ENCODE results near the gene SEPTIN10. TPM values are rescaled to one million over a fixed set of nuclear protein-coding genes. Genes with fewer than 3 reads are reported as not detected.

The SEPTIN10 gene
- total and polyA plus RNA-seq, 2 experiments from 2014 or later: 52.3 to 85.1 TPM

DNA sequence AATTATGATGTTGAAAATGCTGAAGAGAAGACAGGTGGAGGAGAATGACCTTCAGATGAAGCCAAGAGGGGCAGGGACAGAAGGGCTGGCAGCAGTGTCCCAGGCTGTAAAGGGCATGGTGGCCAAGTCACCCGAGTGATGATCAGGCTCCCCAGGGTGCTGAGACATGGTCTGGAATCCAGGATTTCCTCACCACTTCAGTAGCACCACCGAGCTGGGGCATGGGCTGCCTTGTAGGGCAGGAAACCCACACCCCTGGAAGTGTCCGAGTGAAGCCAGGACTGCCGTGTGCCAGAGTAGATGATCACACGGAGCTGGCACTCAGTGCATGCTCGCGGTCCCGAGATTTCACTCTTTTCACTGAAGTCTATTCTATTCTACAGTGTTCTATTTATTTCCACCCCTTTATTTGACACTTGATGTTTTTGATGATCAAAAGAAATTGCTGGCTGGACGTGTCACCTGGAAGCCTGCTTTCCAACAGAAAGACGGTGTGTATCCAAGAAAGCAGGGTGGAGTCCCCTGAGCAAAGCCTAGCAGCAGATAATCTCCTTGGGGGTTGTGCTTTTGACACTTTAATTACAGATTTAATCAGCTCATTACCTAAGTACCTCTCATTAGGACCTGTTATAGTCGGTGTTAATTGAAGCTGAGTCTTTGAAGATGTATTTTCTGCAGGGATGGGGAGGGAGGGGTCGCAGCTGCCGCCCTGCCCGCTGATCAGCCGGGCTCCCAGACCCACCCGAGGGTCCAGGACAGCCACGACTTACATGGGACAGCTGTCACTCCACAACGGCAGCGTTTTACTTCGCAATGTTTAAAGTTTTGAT, 92.3 kb downstream of the SEPTIN10 start:
- no peak overlapping the region for H3K27ac ChIP-seq (ENCODE audit: low read depth)
- no peaks in the 10 kb centered on the region for H3K27me3 ChIP-seq (ENCODE audit: insufficient read depth)
- Mint-ChIP-seq H3K27me3 (ENCODE audit: insufficient read depth, low read depth, poor library complexity) (peaks cover 4% of the 10 kb centered on the region), H3K27ac (no peak overlapping the region), H3K4me3 (no peak overlapping the region), H3K36me3 (ENCODE audit: low read depth) (no peaks in the 10 kb centered on the region), H3K4me1 (peaks cover 4% of the 10 kb centered on the region; the same call in 1 of the 3 replicates), H3K9me3 (no peaks in the 10 kb centered on the region)
- no peaks in the 10 kb centered on the region for H3K36me3 ChIP-seq (ENCODE audit: insufficient read depth)
- TF ChIP-seq STAT1 (IDR thresholded peaks at IDR 0.05; ENCODE audit: unreplicated experiment): no peak
- no peak for TF ChIP-seq NANOG (IDR thresholded peaks at IDR 0.05; ENCODE audit: borderline replicate concordance)
- no peak for DNase-seq (ENCODE audit: low spot score)
- H3K4me1 ChIP-seq (ENCODE audit: insufficient read depth): no peaks in the 10 kb centered on the region
- H3F3A ChIP-seq (replicated peaks; ENCODE audit: low read depth): no peaks in the 10 kb centered on the region
- no peaks in the 10 kb centered on the region for H3K9me2 ChIP-seq (ENCODE audit: insufficient read depth)
- H3K4me2 ChIP-seq: no peak overlapping the region
- no peak overlapping the region for H2AFZ ChIP-seq
- no peak overlapping the region for H3K4me3 ChIP-seq
- no peaks in the 10 kb centered on the region for H4K20me1 ChIP-seq (replicated peaks; ENCODE audit: insufficient read depth)
- H3K79me2 ChIP-seq (replicated peaks; ENCODE audit: insufficient read depth): no peaks in the 10 kb centered on the region
- no peak for ATAC-seq

- DNase-seq (ENCODE audit: low spot score) (no peak), ATAC-seq (no peak)
- H2AFZ ChIP-seq: no peak overlapping the region
- H3K79me2 ChIP-seq (replicated peaks; ENCODE audit: insufficient read depth): no peaks in the 10 kb centered on the region
- no peaks in the 10 kb centered on the region for H3K36me3 ChIP-seq (ENCODE audit: insufficient read depth)
- H3K27ac ChIP-seq (ENCODE audit: low read depth): no peak overlapping the region
- H3K27me3 ChIP-seq (ENCODE audit: insufficient read depth): no peaks in the 10 kb centered on the region
- Mint-ChIP-seq H3K4me1 (peaks cover 4% of the 10 kb centered on the region; the same call in 1 of the 3 replicates), H3K27me3 (ENCODE audit: insufficient read depth, low read depth, poor library complexity) (peaks cover 9% of the 10 kb centered on the region), H3K9me3 (no peaks in the 10 kb centered on the region), H3K27ac (no peak overlapping the region), H3K36me3 (ENCODE audit: low read depth) (no peaks in the 10 kb centered on the region), H3K4me3 (no peak overlapping the region)
- H3K9me2 ChIP-seq (ENCODE audit: insufficient read depth): no peaks in the 10 kb centered on the region
- H3K4me1 ChIP-seq (ENCODE audit: insufficient read depth): no peaks in the 10 kb centered on the region
- H3K4me3 ChIP-seq: no peak overlapping the region
- no peaks in the 10 kb centered on the region for H4K20me1 ChIP-seq (replicated peaks; ENCODE audit: insufficient read depth)
- H3F3A ChIP-seq (replicated peaks; ENCODE audit: low read depth): no peaks in the 10 kb centered on the region
- H3K4me2 ChIP-seq: no peak overlapping the region
- TF ChIP-seq STAT1 (IDR thresholded peaks at IDR 0.05; ENCODE audit: unreplicated experiment) (no peak), EZH2phosphoT487 (IDR thresholded peaks at IDR 0.05; ENCODE audit: unreplicated experiment) (no peak), ZNF462 (CRISPR knock-in tag; IDR thresholded peaks at IDR 0.05) (no peak), EZH2 (IDR thresholded peaks at IDR 0.05; ENCODE audit: low read depth, unreplicated experiment) (no peak), POLR2AphosphoS5 (IDR thresholded peaks at IDR 0.05; ENCODE audit: low read depth) (no peak), ZNF331 (CRISPR knock-in tag; IDR thresholded peaks at IDR 0.05; ENCODE audit: low read depth) (no peak), NANOG (IDR thresholded peaks at IDR 0.05; ENCODE audit: borderline replicate concordance) (no peak)
- TF ChIP-seq, protein P1, sequence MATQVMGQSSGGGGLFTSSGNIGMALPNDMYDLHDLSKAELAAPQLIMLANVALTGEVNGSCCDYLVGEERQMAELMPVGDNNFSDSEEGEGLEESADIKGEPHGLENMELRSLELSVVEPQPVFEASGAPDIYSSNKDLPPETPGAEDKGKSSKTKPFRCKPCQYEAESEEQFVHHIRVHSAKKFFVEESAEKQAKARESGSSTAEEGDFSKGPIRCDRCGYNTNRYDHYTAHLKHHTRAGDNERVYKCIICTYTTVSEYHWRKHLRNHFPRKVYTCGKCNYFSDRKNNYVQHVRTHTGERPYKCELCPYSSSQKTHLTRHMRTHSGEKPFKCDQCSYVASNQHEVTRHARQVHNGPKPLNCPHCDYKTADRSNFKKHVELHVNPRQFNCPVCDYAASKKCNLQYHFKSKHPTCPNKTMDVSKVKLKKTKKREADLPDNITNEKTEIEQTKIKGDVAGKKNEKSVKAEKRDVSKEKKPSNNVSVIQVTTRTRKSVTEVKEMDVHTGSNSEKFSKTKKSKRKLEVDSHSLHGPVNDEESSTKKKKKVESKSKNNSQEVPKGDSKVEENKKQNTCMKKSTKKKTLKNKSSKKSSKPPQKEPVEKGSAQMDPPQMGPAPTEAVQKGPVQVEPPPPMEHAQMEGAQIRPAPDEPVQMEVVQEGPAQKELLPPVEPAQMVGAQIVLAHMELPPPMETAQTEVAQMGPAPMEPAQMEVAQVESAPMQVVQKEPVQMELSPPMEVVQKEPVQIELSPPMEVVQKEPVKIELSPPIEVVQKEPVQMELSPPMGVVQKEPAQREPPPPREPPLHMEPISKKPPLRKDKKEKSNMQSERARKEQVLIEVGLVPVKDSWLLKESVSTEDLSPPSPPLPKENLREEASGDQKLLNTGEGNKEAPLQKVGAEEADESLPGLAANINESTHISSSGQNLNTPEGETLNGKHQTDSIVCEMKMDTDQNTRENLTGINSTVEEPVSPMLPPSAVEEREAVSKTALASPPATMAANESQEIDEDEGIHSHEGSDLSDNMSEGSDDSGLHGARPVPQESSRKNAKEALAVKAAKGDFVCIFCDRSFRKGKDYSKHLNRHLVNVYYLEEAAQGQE (IDR thresholded peaks at IDR 0.05; ENCODE audit: unreplicated experiment): no peak
- TF ChIP-seq, protein P2, sequence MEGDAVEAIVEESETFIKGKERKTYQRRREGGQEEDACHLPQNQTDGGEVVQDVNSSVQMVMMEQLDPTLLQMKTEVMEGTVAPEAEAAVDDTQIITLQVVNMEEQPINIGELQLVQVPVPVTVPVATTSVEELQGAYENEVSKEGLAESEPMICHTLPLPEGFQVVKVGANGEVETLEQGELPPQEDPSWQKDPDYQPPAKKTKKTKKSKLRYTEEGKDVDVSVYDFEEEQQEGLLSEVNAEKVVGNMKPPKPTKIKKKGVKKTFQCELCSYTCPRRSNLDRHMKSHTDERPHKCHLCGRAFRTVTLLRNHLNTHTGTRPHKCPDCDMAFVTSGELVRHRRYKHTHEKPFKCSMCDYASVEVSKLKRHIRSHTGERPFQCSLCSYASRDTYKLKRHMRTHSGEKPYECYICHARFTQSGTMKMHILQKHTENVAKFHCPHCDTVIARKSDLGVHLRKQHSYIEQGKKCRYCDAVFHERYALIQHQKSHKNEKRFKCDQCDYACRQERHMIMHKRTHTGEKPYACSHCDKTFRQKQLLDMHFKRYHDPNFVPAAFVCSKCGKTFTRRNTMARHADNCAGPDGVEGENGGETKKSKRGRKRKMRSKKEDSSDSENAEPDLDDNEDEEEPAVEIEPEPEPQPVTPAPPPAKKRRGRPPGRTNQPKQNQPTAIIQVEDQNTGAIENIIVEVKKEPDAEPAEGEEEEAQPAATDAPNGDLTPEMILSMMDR (conservative IDR thresholded peaks at IDR 0.05; ENCODE audit: low read depth in 2 of 2): no peak
Observed at GRCh38 chr2:109519513-109519912, 94.3 kb downstream of the SEPTIN10 start.
